CD4-positive, alpha-beta T cell treated with Interleukin-10 for 1 hour (primary cell): ENCODE results near the gene COL9A1.

Source experiments
- DNase-seq: peaks from one replicate; pipeline ENCODE4 v3.0.0-alpha.2; 2020

Gene COL9A1

GRCh38 chr6:70285201-70285600 lies 17.7 kb downstream of the COL9A1 start:
- DNase-seq, result no peak

- no peak for DNase-seq
These were observed 19.9 kb downstream of the COL9A1 start for GRCh38 chr6:70282919-70283461.

DNA sequence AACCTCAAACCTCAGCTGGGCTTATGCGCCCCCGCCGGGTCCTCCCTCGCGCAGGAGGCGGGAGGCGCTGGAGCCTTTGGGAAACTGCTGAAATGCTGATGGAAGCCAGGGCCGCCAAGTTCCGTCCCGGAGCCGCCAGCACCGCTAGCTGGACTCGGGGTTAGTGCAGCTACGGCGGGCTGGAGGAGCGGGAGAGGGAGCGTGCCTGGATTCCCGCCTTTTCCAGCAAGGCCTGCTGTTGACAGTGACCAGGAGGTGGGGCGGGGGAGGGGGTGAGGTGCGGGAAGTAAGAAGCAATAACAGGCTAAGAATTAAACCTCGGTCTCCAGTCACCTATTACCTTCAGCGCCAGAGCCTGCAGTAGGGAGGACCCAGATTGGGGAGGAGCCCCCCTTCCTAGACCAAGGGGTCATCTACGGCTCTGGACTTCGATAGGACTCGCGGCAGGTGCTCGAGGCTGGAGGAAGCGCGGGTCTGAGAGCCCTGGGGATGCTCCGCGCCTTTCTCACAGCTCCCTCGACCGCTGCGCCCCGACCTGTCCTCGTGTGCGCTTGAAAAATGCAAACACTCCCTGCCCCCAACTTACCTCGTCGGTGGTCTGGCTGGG lies 20.5 kb downstream of the COL9A1 start:
- no peak for DNase-seq

DNA sequence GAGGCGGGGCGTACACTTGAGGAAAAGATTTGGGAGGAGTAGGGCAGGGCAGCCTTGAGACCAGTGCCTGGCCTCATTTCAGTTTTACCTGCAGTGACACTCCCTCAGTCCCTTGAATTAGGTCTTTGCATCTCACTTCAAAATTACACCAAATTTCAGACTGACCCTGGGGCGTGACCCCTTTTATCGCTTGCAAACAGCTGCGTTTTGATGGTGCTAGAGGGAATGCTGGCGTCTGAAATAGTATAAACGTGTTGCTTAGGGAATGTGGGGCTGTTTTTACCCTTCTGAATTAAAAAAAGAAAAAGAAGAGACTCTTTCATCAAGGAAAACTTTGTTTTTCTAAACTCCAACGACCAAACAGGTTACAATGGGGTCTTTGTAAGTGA lies 21.0 kb downstream of the COL9A1 start:
- DNase-seq, result no peak

DNA sequence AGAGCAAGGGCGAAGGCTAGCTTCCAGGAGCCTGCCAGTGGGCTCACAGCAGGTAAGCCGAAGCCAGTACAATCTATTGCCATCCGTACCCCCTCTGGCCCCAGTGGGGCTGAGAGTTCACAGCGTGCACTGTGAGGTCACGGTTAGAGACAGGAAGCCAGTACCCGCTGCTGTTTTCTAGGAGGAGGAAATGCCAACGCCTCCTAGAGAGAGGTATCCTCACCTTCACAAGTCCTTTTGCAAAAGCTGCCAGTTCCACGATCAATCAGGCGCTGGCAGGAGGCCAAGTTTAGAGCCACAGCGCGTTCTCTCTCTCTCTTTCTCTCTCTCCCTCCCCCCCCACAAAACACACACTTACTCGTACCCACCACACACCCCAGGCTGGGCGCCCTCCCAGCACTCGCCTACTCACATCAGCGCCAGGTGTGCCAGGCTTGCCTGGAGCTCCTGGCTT lies 22.5 kb downstream of the COL9A1 start:
- DNase-seq, result no peak

GRCh38 chr6:70277470-70277869 lies 25.4 kb downstream of the COL9A1 start:
- DNase-seq, result no peak

DNA sequence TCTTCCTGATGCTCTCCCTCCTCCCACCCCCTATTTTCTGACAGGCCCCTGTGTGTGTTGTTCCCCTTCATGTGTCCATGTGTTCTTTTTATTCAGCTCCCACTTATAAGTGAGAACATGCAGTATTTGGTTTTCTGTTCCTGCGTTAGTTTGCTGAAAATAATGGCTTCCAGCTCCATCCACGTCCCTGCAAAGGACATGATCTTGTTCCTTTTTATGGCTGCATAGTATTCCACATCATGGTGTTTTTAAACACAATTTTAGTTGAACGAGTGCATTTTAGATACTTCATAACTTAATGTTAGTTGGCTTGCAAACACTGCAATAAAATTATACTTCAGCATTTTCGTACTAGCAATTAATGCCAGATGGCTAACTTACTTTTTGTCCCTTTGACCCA lies 28.5 kb downstream of the COL9A1 start:
- DNase-seq, result no peak

DNA sequence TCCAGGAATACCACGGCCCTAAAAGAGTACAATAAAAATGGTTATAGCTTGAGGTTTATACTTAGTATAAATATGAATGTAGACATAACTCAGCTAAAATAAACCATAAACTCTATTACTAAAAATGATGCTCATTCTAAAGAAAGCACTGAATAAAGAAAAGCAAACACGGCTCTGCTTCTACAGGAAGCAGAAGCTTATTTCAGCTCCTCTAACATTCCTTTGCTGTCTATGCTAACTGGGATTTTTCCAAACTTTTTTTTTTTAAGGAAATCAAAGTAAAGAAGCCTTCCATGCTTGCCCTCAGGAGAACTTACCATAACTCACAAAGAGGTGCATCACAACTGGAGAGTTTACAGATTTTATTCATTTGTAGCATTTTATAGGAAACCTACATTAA lies 30.8 kb downstream of the COL9A1 start:
- no peak for DNase-seq

DNA sequence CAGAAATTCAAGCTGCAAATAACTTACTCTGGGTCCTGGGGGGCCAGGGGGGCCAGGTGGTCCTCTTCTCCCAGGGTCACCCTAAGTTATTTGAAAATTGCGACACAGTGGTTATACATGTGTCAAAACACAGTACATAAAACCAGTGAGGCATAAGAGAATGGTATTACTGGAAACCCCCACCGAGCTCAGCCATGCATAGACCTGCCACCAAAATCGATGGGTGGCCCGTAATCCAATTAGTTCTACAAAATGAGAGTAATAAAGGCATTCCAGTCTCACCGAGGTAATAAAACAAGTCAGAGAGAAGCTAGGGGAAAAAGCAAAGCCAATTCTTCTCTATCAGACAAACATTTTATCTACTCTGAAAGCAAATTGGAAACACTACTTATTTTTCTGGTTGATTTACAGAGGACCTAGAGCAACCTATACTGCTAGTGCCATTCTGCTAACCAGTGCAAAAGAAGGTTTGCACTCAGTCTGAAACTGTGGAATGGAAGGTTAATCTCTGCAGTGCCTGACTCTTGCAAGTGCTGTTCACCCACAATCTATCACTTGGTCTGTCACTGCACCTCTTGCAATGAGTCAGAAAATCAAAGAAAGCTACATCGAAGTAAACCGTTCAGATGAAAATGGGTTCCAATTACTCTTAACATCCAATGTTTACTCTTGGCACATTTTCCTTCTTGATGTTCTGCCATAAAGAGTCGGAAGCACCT lies 32.4 kb downstream of the COL9A1 start:
- no peak for DNase-seq

DNA sequence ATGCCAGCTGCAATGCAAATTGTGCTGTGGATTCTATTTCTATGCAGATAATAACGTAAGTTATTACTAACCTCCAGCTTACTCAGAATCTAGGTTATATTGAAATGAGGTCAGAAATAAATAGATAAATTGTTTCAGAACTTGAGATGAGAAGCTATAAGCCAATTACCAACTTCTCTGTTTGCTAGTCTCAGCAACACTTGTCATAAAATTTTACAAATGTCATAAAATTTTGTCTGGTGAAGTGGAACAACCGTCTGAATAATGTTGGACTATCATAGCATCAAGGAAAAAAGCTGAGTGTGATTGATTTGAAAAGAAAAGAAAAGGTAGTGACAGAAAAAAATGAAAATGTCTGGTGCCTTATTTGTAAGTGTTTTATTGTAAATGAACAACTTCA lies 36.7 kb downstream of the COL9A1 start:
- no peak for DNase-seq

DNA sequence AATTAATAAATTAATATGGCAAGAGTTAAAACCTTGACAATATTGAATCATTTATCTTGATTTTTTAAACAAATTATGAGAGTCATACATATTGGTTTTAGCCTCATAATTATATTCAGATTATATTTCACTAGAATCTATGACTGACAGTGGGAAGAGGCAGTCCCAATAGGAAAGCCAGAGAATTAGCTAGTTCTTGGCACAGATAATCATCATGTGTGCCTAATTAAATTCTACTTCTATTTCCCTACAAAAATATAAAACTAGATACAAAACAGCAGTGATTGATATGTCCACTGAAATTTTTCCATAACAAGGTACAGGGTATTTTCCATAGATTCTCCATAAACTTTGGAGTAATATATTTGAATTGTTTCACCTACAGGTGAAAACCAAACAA lies 38.6 kb downstream of the COL9A1 start:
- no peak for DNase-seq

GRCh38 chr6:70258483-70258882 lies 44.4 kb downstream of the COL9A1 start:
- DNase-seq, result no peak

DNA sequence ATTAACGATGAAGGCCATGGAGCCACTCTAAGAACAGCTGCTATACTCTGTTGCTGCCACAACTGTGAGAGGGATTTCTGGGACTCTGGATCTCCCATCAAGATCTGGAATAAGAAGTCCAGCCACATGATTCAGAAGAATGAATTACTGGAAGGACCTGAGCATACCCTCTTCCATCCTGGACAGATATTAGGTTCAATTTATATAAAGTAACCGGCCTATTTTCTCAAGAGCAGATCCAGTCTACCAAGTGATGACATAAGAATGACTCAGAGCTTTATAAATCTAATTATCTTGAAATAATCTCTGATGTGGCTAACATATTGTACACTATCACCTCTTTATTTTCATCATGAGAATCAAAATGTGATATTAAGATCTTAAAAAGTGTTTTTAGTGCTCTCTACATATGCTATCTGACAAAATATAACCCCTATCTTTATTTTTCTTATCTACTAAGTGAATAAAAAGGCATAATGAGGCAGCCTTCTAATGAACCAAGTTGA lies 45.1 kb downstream of the COL9A1 start:
- DNase-seq, result no peak

DNA sequence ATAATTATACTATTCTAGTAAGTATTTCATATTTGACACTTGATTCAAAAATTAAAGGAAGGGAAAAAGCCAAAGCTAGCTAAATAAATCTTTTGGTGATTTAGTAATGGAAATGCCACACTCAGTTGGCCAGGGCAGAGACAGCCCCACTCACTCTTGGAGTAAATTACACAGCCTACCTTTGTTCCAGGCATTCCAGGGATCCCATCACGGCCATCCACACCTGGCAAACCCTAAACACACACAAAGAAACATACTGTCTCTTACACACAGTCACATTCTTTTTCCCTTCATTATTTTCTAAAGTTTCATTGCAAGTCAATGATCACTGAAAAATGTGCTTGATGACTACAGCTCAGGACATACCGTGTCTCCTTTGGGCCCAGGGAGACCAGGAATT lies 48.1 kb downstream of the COL9A1 start:
- no peak for DNase-seq

DNA sequence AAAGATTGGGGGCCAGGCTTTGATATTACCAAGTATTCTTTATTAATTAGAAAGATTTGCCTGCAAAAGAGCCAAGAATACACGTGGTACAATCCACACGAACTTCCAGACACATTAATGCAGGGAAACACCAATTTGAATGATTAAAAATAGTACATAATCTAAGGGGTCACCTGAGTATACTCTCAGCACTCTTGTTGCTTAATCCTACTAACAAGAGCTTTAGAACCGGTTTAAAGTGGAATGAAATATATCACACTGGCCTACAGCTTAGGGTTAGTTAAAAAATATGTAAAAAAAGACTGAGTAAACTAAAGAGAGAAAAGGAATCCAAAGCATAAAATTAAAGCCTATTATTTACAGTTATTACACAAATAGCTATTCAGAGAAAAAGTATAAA lies 49.0 kb downstream of the COL9A1 start:
- no peak for DNase-seq

GRCh38 chr6:70252604-70253003 lies 50.3 kb downstream of the COL9A1 start:
- no peak for DNase-seq

DNA sequence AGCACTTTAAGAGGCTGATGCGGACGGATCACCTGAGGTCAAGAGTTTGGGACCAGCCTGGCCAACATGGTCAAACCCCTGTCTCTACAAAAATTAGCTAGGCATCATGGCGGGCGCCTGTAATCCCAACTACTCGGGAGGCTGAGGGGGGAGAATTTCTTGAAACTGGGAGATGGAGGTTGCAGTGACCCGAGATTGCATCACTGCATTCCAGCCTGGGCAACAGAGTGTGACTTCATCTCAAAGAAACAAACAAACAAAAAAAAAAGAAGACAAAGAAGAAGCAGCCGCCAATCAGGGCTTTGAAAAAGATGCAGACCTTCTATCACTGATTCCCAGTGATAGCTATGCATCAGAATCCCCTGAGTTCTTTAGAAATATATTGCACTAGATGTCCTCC lies 56.8 kb downstream of the COL9A1 start:
- DNase-seq, result no peak

GRCh38 chr6:70241991-70242420 lies 60.9 kb downstream of the COL9A1 start:
- no peak for DNase-seq

GRCh38 chr6:70241031-70241430 lies 61.9 kb downstream of the COL9A1 start:
- DNase-seq, result no peak

DNA sequence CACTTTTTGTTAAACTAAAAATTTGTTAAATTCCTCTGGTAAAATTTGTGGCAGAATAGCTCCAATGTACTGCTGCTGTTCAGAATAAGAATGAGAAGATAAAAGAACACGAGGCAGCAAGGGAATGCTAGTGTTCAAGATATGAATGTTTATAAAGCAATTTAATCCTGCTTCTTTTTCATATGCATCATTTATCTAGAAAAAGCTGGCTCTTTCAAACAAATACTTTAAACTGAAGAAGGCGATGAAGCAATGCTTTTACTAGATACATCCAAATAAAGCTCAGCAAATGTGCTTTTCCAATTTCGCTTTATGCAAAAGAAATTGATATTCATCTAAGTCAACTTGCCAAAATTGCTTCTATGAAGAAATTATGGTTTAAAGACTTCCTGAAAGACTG lies 66.5 kb downstream of the COL9A1 start:
- no peak for DNase-seq

DNA sequence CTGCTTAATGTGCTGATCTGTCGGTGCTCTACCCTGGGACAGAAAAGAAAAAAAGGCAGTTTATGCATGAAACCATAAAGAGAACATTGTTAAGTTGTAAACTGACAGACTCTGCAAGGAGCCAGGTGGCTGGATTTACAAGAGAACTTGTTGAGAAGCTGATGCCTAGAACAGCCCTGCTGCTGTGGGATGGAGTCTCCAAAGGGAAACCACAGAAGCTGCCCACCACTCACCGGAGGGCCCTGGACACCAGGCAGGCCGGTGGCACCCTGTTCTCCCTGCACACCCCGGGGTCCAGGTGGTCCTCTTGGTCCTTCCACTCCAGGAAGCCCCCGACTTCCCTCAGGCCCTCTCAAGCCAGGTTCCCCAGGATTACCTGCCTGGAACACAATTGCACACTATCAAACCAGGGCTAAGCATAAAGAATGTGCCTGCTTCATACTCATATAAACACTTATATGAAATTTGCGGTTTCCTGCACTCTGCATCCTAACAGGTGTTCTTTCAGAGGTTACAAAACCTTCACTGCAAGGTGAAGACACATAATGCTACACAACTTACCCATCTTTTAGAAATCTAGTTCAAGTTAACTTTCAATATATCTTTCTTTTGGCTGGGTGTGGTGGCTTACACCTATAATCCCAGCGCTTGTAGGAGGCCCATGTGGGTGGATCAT lies 68.2 kb downstream of the COL9A1 start:
- DNase-seq, result no peak

GRCh38 chr6:70231311-70231710 lies 71.6 kb downstream of the COL9A1 start:
- DNase-seq, result no peak

- DNase-seq, result no peak
These were observed 77.8 kb downstream of the COL9A1 start for GRCh38 chr6:70225055-70225454.

DNA sequence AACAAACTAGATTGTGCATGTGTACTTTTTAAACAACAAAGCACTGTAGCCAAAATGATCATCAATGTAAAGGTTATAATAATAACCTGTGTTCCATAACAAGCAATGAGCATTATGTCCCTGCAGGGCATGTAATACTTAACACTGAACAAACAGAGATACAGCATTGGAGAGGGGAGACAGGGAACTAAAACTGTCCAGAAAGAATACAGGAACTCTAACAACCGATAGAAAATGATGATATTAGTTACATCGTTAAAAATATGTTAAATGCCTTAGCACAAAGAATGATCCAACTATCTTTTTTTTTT lies 80.5 kb downstream of the COL9A1 start:
- no peak for DNase-seq
